ENCODE measurements around the gene ZNF319.

- TF ChIP-seq CTCF (IDR thresholded peaks at IDR 0.05 in 2 of 3, conservative IDR thresholded peaks at IDR 0.05 in 1 of 3; ENCODE audit: control insufficient read depth in 2 of 3, extremely low read depth in 1 of 3, insufficient read depth in 1 of 3, low read depth in 3 of 3, low read length in 3 of 3): no peak
- TF ChIP-seq NR2C2 (IDR thresholded peaks at IDR 0.05; ENCODE audit: borderline replicate concordance, control insufficient read depth, insufficient read length, low read depth): no peak
- no peak for TF ChIP-seq ZNF274 (IDR thresholded peaks at IDR 0.05; ENCODE audit: insufficient read depth, insufficient read length)
- no peak for TF ChIP-seq POLR2A (IDR thresholded peaks at IDR 0.05; ENCODE audit: low read depth, low read length)
- no peak for TF ChIP-seq E2F8 (IDR thresholded peaks at IDR 0.05; ENCODE audit: low read depth, partially characterized antibody)
- no peak for TF ChIP-seq POLR2AphosphoS2 (IDR thresholded peaks at IDR 0.05; ENCODE audit: low read depth, low read length)
- TF ChIP-seq HDAC2 (IDR thresholded peaks at IDR 0.05): no peak
- no peak for TF ChIP-seq EZH2 (IDR thresholded peaks at IDR 0.05; ENCODE audit: borderline replicate concordance, control insufficient read depth, low read depth, low read length)
- no peak for TF ChIP-seq SIX5 (IDR thresholded peaks at IDR 0.05; ENCODE audit: low read depth, low read length, severe bottlenecking)
Measured at GRCh38 chr16:57962756-57963155, 37.7 kb downstream of the ZNF319 start.

Measured in GM12878 (cell line).